Measurements from ENCODE around the gene HIPK2.

Gene HIPK2

GRCh38 chr7:139525239-139525638 is 252.6 kb downstream of the HIPK2 start:
- DNase-seq = no peak

GRCh38 chr7:139523968-139524815 is 253.6 kb downstream of the HIPK2 start:
- DNase-seq = no peak

GRCh38 chr7:139523199-139523941 is 254.4 kb downstream of the HIPK2 start, which contains the start of gene CLEC2L:
CLEC2L (plus strand) TSS chr7:139523685; CDS start chr7:139523928, 243 bp downstream.
- DNase-seq = no peak

- DNase-seq = no peak
Measured at GRCh38 chr7:139522830-139523198, 255.0 kb downstream of the HIPK2 start.

- DNase-seq = no peak
Measured at GRCh38 chr7:139521439-139521838, 256.4 kb downstream of the HIPK2 start.

GRCh38 chr7:139515266-139515665 is 262.5 kb downstream of the HIPK2 start:
- DNase-seq = no peak

All from stimulated activated CD4-positive, alpha-beta T cell treated with anti-CD3 and anti-CD28 coated beads, Interleukin-1b, Interleukin-23, amount 100 ng/mL, for 48 hours (primary cell).